Measurements from ENCODE around the gene JAKMIP3. TPM values are rescaled to one million over a fixed set of nuclear protein-coding genes. Genes with fewer than 3 reads are reported as not detected.

JAKMIP3 gene
- total RNA-seq, 4 donors from 2014 or later = 0.24 to 0.67 (median 0.51) TPM

- intact Hi-C loops (cut with DNase I; ENCODE audit: low total_unique reads) = no loop called here
- ATAC-seq (peak in 1 of 2 donors; percentile 2), DNase-seq (no peak)
- Histone ChIP-seq H3K4me1 (peaks cover 13 to 17% of the 10 kb centered on the region in 2 donors), H3K9me3 (no peaks in the 10 kb centered on the region), H3K27ac (peak overlapping the region; percentile 53 to 76 (median 68)), H3K36me3 (no peaks in the 10 kb centered on the region), H3K27me3 (no peaks in the 10 kb centered on the region), H3K4me3 (peak overlapping the region; percentile 55 to 68 (median 64))
- in situ Hi-C loops (cut with MboI; ENCODE audit: low sequenced_read_pairs in 4 of 4) = no loop called here
- TF ChIP-seq CTCF (IDR thresholded peaks at IDR 0.05 in 4 of 5, conservative IDR thresholded peaks at IDR 0.05 in 1 of 5) (no peak), POLR2A (IDR thresholded peaks at IDR 0.05) (no peak)
Measured at GRCh38 chr10:132066186-132066585, 440 bp downstream of the JAKMIP3 start.

GRCh38 chr10:132066812-132067211 lies 1.1 kb downstream of the JAKMIP3 start:
- Histone ChIP-seq H3K27me3 (no peaks in the 10 kb centered on the region), H3K9me3 (no peaks in the 10 kb centered on the region), H3K4me1 (peaks cover 13 to 17% of the 10 kb centered on the region in 2 donors), H3K4me3 (peak overlapping the region in 2 of 4 donors; percentile 55 to 68), H3K27ac (no peak overlapping the region), H3K36me3 (no peaks in the 10 kb centered on the region)
- TF ChIP-seq CTCF (IDR thresholded peaks at IDR 0.05 in 4 of 5, conservative IDR thresholded peaks at IDR 0.05 in 1 of 5) = no peak
- no peak for TF ChIP-seq POLR2A (IDR thresholded peaks at IDR 0.05)
- DNase-seq (no peak), ATAC-seq (no peak)
- in situ Hi-C loops (cut with MboI; ENCODE audit: low sequenced_read_pairs in 4 of 4) (no loop called here), intact Hi-C loops (cut with DNase I; ENCODE audit: low total_unique reads) (no loop called here)

GRCh38 chr10:132068431-132069121 lies 2.8 kb downstream of the JAKMIP3 start:
- no peak for DNase-seq

GRCh38 chr10:132069122-132069848 lies 3.5 kb downstream of the JAKMIP3 start:
- peaks cover 2 to 17% of the 10 kb centered on the region in 2 donors for H3K4me1 ChIP-seq
- intact Hi-C loops (cut with DNase I; ENCODE audit: low total_unique reads) = no loop called here
- H3K4me3 ChIP-seq = no peak overlapping the region
- H3K27me3 ChIP-seq = no peaks in the 10 kb centered on the region
- H3K9me3 ChIP-seq = no peaks in the 10 kb centered on the region
- no peak for TF ChIP-seq CTCF (IDR thresholded peaks at IDR 0.05 in 4 of 5, conservative IDR thresholded peaks at IDR 0.05 in 1 of 5)
- TF ChIP-seq POLR2A (IDR thresholded peaks at IDR 0.05) = no peak
- ATAC-seq = no peak
- in situ Hi-C loops (cut with MboI; ENCODE audit: low sequenced_read_pairs in 4 of 4) = no loop called here
- no peak for DNase-seq
- H3K27ac ChIP-seq = no peak overlapping the region
- no peaks in the 10 kb centered on the region for H3K36me3 ChIP-seq

More at GRCh38 chr10:132068431-132069121, 2.8 kb downstream of the JAKMIP3 start:
- Histone ChIP-seq H3K36me3 (no peaks in the 10 kb centered on the region), H3K27ac (no peak overlapping the region), H3K9me3 (no peaks in the 10 kb centered on the region), H3K4me1 (peaks cover 6 to 17% of the 10 kb centered on the region in 2 donors), H3K4me3 (no peak overlapping the region), H3K27me3 (no peaks in the 10 kb centered on the region)
- TF ChIP-seq CTCF (IDR thresholded peaks at IDR 0.05 in 4 of 5, conservative IDR thresholded peaks at IDR 0.05 in 1 of 5) (no peak), POLR2A (IDR thresholded peaks at IDR 0.05) (no peak)
- no peak for ATAC-seq
- in situ Hi-C loops (cut with MboI; ENCODE audit: low sequenced_read_pairs in 4 of 4) (no loop called here), intact Hi-C loops (cut with DNase I; ENCODE audit: low total_unique reads) (no loop called here)
